HG02642 (cell line): ENCODE results near the gene H2BW2.
A peak's percentile ranks its signal among the peaks of the same experiment; 100 is the strongest.
"Not testable (repeated sequence)": the region's sequence is repeated elsewhere in the genome, so short reads cannot be mapped to it uniquely, and the experiment has no call there.

Source experiments
- ATAC-seq: cut with Tn5 transposase; IDR thresholded peaks from one replicate; pipeline ENCODE4 v1.9.1; 2021; ENCODE audit warnings: mild to moderate bottlenecking; ENCODE audit not compliant: unreplicated experiment, poor library complexity

Gene H2BW2

DNA sequence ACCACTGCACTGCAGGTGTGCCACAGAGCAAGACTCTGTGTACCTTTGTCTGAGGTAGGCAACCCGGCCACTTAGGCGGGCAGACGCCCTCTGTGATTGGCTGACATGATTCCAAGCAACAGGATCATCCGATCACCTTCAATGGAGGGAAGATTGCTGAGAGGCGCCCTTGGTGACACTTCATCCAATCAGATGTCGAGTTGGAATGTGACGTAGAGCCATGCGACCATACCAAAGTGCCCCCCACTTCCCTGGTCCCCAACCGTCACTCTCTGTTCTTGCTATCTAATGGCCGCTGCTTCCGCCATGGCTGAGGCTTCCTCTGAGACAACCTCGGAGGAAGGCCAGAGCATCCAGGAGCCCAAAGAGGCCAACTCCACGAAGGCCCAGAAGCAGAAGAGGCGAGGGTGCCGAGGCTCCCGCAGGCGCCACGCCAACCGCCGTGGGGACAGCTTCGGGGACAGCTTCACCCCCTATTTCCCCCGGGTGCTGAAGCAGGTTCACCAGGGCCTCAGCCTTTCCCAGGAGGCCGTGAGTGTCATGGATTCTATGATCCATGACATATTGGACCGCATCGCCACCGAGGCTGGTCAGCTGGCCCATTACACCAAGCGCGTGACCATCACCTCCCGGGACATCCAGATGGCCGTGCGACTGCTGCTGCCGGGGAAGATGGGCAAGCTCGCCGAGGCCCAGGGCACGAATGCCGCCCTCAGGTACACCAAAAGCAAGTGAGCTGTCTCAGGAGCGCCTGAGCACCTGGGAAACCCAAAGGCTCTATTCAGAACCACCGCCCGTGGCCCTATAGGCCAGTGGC lies at the start of gene H2BW2:
Gene H2BW2 (plus strand): TSS at position 268 of the 817 bp plus-strand sequence. CDS start 39 bp downstream, at position 307.
- no peak for ATAC-seq

DNA sequence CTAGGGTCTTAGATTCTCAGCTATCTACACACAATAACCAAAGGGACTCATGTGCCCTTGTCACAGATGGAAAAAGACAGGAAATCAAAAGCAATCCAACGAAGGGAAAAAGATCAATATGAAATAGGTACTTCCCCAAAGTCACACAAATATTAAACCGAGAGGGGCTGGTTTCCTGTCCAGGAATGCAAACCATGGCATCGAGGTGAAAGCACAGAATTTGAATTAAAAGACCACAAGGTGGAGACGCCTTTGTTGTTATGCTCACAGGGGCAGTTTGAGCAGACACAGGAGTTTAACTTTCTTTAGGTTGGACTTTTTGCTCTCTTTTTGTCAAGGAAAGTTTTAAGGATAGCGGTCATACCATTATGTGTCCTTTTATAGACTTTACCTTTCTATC lies 40.5 kb upstream of the H2BW2 start:
- ATAC-seq = peak; percentile 86

GRCh38 chrX:104008831-104009230 lies 30.9 kb upstream of the H2BW2 start:
- ATAC-seq = no peak

GRCh38 chrX:104013158-104013557 lies 26.6 kb upstream of the H2BW2 start:
- ATAC-seq = no peak

- no peak for ATAC-seq
These were observed 26.1 kb upstream of the H2BW2 start, which contains the start of gene H2BW1 for GRCh38 chrX:104013606-104014005. Gene H2BW1 (minus strand): TSS chrX:104013708. CDS start chrX:104013576, 132 bp downstream.

DNA sequence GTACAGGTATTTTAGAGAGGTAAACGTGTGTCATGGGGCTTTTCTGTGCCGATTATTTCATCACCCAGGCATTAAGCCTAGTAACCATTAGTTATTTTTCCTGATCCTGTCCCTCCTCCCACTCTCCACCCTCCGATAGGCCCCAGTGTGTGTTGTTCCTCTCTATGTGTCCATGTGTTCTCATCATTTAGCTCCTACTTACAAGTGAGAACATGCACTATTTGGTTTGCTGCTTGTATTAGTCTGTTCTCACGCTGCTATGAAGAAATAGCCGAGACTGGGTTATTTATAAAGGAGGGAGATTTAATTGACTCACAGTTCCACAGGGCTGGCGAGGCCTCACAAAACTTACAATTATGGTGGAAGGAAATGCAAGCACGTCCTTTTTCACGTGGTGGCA lies 24.2 kb upstream of the H2BW2 start:
- ATAC-seq = not testable (repeated sequence)

- ATAC-seq = no peak
These were observed 21.6 kb upstream of the H2BW2 start for GRCh38 chrX:104018126-104018525.

GRCh38 chrX:104041003-104041402 lies 1.2 kb downstream of the H2BW2 start:
- ATAC-seq = no peak

- no peak for ATAC-seq
These were observed 5.9 kb downstream of the H2BW2 start for GRCh38 chrX:104045642-104046041.

DNA sequence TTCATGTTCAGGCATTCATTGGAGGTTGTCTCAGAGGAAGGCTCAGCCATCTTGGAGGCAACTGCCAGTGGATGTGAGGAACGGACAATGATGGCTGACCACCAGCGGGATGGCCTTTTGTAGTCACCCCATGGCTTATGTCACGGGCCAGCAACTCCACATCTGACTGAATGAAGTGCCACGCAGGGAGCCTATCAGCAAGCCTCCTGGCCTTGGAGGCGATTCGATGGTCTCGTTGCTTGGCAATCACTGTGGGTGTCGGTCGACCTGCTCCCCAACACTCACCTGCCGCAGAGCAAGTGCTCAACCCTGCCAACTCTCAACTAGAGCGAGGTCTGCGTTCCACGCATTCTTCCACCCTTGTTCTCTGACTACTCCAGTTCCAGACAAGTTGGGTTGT lies 7.4 kb downstream of the H2BW2 start:
- no peak for ATAC-seq

DNA sequence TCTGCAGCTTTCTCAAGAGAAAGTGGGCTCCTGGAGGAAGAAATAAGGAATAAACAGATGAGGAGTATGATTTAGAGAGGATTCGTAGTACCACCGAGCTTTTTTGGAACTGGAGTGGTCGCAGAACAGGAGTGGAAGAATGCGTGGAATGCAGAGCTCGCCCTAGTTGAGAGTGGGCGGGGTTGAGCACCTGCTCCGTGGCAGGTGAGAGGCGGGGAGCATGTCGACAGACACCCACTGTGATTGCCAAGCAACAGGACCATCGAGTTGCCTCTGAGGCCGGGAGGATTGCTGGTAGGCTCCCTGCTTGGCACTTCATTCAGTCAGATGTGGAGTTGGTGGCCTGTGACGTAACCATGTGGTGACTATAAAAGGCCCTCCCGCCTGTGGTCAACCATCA lies 15.2 kb downstream of the H2BW2 start:
- not testable (repeated sequence) for ATAC-seq

DNA sequence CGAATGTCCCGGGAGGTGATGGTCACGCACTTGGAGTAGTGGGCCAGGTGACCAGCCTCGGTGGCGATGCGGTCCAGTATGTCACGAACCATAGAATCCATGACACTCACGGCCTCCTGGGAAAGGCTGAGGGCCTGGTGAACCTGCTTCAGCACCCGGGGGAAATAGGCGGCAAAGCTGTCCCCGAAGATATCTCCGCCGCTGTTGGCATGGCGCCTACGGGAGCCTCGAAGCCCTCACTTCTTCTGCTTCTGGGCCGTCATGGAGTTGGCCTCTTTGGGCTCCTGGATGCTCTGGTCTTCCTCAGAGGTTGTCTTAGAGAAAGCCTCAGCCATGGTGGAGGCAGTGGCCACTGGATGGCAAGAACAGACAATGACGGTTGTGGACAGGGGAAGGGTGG lies 22.9 kb downstream of the H2BW2 start:
- not testable (repeated sequence) for ATAC-seq

GRCh38 chrX:104075778-104076445 lies 36.2 kb downstream of the H2BW2 start, which contains the start of gene TMSB15C:
Gene TMSB15C (minus strand): TSS chrX:104076236.
- peak; percentile 99 for ATAC-seq

DNA sequence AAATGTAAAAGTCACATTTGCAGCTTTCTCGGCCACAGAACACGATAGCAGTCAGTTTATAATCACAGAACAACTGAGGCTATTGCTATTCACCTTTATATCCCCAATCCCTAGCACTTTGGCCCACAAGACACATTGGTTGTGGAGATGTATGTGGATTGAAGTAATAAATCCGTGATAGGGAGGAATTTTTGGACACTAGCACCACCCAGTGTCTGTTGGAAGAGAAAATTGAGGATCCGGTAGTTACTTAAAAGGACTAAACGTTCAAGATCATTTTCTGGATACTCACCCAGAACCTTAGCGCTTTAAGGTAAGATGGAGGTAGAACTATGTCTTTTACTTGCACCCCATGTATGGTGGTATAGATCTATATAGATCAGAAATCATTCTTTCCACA lies 38.1 kb downstream of the H2BW2 start:
- not testable (repeated sequence) for ATAC-seq

- no peak for ATAC-seq
These were observed 44.3 kb downstream of the H2BW2 start for GRCh38 chrX:104084063-104084462.

- no peak for ATAC-seq
These were observed 45.0 kb downstream of the H2BW2 start for GRCh38 chrX:104084534-104085277.

- no peak for ATAC-seq
These were observed 45.7 kb downstream of the H2BW2 start for GRCh38 chrX:104085477-104085876.

GRCh38 chrX:104085919-104086318 lies 46.2 kb downstream of the H2BW2 start:
- no peak for ATAC-seq
